RKO (cell line): ENCODE results near the gene ANKRD12.
A peak's percentile ranks its signal among the peaks of the same experiment; 100 is the strongest.

Source experiments
- DNase-seq: peaks from one replicate; pipeline ENCODE4 v3.0.0-alpha.2; 2016; ENCODE audit warnings: low spot score

ANKRD12 gene

DNA sequence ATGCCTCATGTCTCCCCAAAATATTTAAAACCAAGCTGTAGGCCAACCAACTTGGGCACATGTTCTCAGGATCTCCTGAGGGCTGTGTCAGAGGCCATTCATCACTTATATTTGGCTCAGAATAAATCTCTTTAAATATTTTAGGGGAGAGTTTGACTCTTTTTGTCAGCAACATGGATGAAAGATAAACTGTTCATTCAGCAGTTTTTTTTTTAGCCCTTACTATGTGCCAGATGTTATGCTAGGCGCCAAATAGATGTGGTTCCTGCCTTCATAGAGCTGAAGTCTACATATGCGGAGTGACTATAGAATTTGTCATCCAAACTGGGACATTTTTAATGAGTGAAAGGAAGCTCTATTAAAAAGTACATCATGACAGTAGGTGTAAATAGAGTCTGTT is 155.5 kb downstream of the ANKRD12 start:
- no peak for DNase-seq

DNA sequence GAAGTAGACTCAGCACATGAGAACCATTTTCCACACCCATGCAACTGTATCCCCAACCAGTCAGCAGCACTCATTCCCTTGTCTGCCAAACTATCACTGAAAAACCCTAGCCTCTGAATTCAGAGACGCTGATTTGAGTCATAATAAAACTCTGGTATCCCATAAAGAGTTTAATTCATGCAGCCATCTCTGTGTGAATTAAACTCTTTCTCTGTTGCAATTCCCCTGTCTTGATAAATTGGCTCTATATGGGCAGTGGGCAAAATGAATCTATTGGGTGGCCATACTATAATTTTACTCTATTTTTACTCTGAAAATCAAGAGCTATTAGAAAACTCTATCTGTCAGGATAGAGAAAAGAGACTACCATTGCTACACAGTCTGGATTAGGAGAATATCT is 157.4 kb downstream of the ANKRD12 start:
- no peak for DNase-seq

DNA sequence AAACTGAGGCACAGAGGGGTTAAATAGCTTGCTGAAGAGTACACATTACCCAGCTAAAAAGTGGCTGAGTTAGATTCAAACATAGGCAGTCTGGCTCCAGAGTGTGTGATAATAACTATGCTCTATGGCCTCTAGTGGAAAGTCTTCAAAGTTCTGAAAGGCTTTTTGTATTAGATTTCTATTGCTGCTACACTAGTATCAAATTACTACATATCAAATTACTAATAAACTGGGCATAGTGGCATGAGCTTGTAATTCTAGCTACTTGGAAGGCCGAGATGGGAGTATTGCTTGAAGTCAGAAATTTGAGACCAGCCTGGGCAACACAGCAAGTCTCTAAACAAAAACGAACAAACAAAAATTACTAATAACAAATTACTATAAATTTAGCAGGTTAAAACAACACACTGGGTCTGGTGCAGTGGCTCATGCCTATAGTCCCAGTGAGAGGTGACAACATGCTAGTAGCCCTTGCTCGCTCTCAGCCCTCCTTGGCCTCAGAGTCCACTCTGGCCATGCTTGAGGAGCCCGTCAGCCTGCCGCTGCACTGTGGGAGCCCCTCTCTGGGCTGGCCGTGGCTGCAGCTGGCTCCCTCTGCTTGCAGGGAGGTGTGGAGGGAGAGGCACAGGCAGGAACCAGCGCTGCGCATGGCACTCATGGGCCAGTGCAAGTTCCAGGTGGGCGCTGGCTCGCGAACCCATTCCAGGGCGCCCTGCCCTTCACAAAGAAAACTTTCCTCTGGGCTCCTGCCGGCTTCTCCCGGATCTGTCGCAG is 159.8 kb downstream of the ANKRD12 start:
- no peak for DNase-seq

DNA sequence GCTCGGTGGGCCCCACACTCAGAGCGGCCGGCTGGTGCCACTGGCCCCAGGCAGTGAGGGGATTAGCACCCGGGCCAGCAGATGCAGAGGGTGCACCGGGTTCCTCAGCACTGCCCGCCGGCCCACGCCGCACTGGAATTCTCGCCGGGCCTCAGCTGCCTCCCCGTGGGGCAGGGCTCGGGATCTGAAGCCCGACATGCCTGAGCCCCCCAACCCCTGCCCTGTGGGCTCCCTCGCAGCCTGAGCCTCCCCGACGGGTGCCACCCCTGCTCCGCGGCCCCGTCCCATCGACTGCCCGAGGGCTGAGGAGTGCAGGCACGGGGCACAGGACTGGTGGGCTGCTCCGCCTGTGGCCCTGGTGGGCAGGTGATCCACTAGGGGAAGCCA is 160.4 kb downstream of the ANKRD12 start:
- DNase-seq, result no peak

DNA sequence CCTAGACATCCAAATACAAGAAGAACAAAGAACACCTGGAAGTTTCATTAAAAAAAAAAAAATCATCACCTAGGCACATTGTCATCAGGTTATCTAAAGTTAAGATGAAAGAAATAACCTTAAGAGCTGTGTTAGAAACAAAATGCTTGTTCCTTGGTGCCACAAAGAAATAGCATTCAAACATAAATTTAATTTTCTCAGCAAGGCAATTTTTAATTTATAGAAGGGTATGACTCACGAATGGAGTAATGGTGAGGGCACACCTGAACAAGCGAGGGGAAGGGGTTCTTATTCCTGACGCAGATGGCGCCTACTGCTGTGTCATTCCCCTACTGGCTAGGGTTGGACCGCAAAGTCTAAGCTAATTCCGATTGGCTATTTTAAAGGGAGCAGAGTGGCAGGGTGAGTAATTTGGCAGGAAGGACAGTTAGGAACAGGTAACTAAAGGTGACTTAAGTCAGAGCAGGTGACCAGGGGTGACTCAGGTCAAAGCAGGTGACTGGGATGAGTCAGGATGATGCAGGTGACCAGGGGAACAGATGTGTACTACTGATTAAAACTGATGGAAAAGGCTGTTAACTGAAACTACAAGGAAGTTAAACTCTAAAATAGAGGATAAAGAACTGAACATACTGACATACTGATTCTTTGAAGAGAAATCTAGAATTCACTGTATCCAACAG is 167.9 kb downstream of the ANKRD12 start:
- DNase-seq, result no peak

DNA sequence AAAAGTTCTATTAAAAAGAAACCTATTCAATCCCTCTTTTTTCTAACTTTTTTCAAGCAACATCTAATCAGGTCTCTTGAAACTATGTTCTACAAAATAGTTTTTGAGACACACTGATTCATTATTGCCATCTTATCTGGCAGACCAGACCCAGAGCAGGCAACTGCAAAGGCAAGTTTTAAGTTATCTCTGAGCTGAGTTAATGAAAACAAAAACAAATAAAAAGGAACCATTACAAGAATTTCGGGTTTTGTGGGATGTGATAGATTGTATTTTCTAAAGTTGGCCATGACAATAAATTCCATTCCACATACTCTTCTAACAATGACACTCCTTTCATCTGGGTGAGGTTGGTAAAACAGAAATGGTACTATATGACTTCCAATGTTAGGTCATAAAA is 182.8 kb downstream of the ANKRD12 start:
- DNase-seq, result no peak

DNA sequence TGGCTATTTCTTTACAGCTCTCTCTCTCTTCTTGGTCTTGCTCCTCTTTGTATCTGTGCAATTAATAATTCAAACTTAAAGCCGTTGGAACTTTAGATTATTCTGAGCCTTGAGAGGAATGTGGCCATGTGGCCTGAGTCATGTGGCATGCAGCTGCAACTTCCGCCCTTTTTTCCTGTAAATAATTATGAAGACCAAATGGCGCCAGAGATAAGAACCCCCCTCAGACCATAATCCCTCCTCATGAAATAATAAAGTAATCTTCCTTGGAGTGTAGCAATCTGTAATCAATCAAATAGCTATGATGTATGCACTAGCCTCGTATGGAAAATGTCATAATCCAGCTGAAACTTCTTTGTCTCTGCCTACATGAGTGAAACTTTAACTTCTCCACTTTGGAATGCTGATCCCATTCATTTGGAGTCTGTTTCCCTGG is 184.5 kb downstream of the ANKRD12 start:
- no peak for DNase-seq

DNA sequence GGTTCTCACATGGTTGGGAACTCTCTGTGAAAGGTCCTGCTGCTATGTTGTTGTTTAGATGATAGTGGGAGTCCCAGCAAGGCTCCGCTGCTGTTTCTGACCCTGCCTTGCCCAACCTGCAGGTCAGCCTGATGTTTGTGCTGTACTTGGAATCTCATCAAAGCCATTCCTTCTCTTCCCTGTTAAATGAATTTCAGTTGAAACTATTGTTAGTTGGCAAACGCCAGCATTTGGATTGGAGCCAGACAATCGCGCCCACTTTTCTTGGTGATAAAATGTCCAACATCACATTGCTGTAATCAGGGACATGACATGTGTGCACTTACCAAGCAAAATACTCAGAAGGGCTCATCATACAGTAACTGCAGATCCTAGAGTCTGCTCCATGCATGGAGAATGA is 185.2 kb downstream of the ANKRD12 start:
- DNase-seq, result no peak

DNA sequence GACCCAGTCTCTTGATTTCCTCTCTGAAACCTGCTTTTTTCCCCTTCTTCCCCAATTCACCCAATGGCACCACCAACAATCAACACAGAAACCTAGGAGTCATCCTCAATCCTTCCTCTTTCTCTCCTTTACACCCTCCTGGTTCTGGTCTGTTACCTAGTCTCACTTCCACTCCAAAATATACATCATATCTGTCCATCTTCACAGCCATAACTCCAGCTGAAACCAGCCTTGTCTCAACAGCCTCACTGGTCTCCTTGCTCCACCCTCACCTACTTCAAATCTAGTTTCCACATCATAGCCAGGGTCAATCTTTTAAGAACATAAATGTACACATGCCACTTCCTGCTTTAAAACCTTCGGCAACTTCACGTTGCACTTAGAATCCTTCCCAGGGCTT is 186.2 kb downstream of the ANKRD12 start:
- no peak for DNase-seq

DNA sequence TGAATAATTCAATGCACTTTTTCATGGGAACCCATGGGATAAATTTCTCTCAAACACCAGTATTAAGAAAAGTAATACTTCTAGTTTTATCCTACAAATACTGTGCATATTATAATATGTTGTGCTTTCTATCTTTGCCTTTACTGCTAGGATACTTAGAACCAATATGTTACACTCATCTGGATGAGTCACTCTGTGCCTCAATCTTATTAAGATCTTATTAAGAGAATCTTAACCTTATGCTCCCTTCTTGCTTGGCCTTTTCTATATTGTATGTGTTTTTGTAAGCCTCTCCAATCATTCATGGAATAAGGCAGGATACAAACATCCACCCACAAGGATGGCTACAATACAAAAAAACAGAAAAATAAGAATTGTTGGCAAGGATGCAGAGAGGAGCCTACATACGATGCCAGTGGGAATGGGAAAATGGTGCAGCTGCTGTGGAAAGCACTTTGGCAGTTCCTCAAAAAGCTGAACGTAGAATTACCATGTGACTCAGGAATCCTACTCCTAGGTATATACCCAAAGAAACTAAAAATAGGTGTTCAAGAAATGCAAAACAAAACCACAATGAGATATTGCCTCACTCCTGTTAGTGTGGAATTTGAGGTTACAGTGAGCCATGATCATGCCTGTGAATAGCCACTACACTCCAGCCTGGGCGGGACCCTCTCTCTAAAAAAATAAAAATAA is 187.3 kb downstream of the ANKRD12 start:
- DNase-seq, result no peak

DNA sequence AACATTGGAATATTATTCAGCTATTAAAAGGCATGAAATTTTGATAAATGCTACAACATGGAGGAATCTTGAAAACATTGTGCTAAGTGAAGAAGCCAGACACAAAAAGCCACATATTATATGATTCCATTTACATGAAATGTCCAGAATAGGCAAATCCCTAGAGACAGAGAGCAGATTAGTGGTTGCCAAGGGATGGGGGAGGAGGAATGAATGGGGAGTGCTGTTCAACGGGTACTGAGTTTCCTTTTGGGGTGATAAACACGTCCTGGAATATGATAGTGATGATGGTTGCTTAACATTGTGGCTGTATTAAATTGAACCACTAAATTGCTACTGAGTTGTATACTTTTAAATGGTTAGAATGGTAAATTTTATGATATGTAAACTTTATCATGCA is 189.1 kb downstream of the ANKRD12 start:
- DNase-seq, result no peak

DNA sequence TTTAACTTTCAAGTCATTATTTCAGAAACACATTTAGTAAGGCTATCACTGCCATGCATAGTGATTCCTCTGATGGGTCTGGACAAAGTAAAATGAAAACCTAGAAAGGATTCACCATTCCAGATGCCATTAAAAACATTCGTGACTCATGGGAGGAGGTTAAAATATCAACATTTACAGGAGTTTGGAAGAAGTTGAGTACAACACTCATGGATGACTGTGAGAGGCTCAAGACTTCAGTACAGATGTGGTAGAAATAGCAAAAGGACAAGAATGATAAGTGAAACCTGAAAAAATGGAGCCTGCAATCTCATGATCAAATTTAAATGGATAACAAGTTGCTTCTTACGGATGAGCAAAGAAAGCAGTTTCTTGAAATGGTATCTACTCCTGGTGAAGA is 192.2 kb downstream of the ANKRD12 start:
- DNase-seq, result no peak

DNA sequence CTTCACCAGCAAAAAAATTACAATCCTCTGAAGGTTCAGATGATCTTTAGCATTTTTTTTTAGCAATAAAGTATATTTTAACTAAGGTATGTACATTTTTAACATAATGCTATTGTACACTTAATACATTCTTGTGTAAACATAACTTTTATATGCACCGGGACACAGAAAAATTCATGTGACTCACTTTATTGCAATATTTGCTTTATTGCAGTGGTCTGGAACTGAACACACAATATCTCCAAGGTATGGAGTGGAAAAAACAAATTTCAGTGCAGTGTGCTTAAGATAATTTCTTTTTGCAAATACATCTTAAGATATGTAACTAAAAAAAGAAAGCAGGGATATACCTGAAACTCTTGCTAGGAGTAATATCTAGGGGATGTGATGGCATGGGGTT is 192.9 kb downstream of the ANKRD12 start:
- DNase-seq, result no peak

DNA sequence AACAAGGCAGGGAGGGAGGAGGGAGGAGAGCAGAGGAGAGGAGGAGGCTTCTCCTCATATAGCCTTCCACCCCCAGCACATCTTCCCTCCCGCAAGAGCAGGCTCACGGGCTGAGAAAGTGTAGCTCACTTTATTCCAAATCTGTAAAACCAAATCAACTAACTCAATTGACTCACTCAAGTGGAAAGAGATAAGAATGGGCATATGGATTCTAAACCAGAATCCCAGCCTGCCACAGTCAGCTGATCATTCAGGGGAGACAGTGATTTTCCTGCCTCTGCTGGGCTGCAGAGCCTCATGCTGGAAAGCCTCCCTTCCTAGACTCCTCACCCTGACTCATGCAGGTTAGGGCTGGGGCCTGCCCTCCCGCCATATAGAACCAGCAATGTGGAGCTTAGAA is 193.8 kb downstream of the ANKRD12 start:
- DNase-seq, result no peak

DNA sequence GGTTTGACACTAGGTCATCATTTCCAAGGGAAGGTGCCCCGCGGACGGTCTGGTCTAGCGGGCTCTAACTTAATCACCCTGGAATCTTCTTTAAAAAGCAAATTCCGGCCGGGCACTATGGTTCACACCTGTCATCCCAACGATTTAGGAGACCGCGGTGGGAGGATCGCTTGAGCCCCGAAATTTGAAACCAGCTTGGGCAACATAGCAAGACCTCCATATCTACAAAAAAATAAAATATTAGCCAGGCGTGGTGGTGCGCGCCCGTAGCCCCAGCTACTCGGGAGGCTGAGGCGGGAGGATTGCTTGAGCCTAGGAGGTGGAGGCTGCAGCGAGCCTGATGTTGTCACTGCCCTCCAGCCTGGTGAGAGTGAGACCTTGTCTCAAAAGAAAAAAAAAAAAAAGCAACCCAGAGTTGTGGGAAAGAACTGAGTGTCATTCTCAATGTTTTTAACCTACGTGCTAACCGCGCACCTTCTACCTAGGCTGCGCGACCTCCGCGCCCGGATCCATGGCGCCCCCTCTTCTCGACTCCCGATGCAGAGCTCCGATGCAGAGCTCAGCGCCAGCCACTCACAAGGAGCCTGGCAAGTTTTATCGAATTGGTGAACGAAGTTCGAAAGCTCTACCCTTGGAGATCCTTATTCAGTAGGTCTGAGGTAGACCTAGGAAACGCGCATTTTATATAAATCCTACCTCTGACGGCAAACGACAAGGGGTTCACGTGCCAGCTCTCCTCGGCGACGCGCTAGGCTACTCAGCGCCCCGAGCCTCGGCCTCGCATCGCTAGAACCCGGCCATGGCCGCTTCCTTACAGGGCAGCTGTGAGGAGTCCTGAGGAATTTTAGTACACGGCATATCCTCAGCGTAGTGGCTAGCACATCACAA is 197.1 kb downstream of the ANKRD12 start:
- no peak for DNase-seq

DNA sequence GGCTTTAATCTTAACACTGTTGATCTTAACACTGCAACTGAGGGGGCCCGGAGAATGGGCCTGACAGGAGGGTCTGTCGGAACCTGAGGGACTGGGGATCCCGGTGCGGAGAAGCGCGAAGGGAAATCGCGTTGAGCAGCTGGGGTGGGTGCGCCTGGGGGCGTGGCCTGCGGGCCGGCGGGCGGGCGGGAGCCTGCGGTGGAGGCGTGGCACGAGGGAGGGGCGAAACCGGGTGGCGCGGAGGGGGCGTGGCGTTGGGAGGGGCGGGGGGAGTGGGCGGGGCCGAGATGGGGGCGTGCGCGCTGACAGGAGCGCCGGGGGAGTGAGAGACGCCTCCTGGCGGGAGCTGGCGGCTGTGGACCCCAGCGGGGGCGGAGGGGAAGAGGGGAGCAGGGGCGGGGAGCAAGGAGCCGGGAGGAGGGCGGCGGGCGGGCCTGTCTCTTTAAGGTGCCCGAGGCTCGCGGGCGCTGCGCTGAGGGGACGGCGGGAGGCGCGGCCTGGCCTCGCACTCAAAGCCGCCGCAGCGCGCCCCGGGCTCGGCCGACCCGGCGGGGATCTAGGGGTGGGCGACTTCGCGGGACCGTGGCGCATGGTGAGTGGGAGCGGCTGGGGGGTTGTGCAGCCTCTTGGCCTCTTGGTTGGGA is 197.9 kb downstream of the ANKRD12 start, which contains the start of gene TWSG1:
Gene TWSG1, plus strand, starts transcription at position 445 of the 644 bp plus-strand sequence. CDS start 2,457 bp downstream, outside the sequence.
- DNase-seq, result peak; percentile 93

DNA sequence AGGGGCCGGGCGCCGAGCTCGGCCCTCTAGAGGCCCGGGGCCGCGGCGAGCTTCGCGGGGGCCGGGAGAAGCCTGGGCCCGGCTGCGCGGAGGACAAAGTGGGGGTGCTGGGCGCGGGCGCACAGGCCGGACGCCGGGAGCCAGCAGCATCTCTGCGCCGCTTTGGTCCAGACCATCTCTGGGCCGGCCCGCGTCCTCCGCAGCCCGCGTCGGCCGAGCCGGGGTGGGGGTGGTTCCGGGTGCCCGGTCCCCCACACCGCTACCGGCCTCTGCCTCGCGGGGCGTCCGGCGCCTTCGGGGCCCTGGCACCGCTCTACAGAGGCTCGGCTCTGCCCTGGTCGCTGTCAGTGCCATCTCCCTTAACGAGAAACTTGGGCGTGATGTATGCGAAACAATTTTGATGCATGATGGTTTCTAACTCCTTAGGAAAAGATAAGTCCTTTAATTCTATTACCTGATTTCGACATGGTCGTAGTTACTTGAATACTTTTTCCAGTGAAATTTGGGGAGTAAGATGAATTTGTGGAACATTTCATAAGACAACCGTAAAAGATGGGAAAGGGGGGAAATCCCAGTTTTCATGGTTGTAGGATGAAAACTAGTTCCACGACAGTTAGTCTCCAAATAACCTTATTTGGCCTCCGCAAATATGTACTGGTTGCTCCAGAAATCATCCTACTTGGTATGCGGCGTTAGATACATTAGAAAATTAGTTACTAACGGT is 198.6 kb downstream of the ANKRD12 start:
- DNase-seq, result peak; percentile 51
